ENCODE measurements around the gene USP17L10.
"Not testable (repeated sequence)": the region's sequence is repeated elsewhere in the genome, so short reads cannot be mapped to it uniquely, and the experiment has no call there.

Gene USP17L10

GRCh38 chr4:9210357-9210756, at the start of gene USP17L10:
Gene USP17L10, plus strand, starts transcription at chr4:9210657. Its CDS starts 0 bp downstream, at chr4:9210657.
- ATAC-seq, result not testable (repeated sequence)

DNA sequence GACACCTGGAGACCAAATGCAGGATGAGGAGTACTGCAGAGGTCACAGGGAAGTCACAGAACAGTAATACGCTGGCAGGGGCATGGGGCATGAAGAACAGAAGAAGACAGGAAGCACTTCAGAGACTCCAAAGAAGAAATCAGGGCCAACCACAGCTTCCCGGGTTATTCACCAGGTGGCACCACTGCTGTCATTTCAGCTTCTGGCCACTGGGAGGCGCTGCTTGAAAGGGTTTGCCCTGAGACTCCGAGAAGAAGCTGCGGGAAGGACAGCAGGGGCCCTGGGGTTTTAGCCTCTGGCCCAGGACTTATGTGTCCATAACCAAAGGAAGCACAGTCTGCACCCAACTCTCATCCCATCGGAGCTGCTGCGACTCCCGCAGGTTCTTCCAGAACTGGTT, 44.5 kb upstream of the USP17L10 start:
- not testable (repeated sequence) for ATAC-seq

- ATAC-seq, result not testable (repeated sequence)
Measured at GRCh38 chr4:9169791-9170459, 40.5 kb upstream of the USP17L10 start, which contains the start of gene FAM90A26. Gene FAM90A26, plus strand, starts transcription at chr4:9170409. Its CDS starts 2,764 bp downstream, at chr4:9173173.

DNA sequence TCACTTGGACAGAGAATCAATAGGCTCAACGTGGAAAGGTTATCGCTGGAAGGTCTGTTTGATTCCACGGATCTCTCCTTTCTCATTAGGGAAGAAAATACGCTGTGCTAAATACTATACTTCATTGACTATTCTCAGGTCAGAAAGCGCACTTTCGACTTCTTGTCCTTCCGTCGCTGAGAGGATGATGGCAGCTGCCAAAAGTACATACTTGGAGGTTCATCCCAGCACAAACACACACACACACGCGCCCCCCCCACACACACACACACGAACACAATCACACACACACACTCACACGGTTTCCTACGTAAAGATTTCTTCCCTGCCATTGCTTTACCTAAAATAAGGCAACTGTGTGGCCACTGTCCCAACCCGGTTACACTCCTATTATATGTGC, 4.2 kb downstream of the USP17L10 start:
- not testable (repeated sequence) for ATAC-seq

DNA sequence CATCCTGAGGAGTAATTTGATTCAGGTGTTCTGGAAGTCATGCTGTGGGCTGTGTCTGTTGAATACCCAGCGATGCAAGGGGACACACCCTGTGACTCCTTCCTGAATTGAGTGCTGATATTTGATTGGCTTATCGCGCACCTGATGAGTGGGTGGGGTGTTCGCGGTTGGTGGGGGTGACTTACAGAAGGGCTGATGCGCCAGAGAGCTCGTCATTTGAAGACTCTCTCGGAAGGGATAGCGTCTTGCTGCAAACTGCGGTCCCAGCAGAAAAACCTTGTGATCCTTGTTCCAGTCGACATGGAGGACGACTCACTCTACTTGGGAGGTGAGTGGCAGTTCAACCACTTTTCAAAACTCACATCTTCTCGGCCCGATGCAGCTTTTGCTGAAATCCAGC, 4.6 kb downstream of the USP17L10 start, which contains the start of gene USP17L11:
Gene USP17L11, plus strand, starts transcription at position 301 of the 400 bp plus-strand sequence. Its CDS starts 0 bp downstream, at position 301.
- not testable (repeated sequence) for ATAC-seq

- ATAC-seq, result not testable (repeated sequence)
Measured at GRCh38 chr4:9219852-9220251, 9.4 kb downstream of the USP17L10 start, which contains the start of gene USP17L12. Gene USP17L12, plus strand, starts transcription at chr4:9220152. Its CDS starts 0 bp downstream, at chr4:9220152.

GRCh38 chr4:9224596-9224995, 14.1 kb downstream of the USP17L10 start, which contains the start of gene USP17L13:
Gene USP17L13, plus strand, starts transcription at chr4:9224896. Its CDS starts 0 bp downstream, at chr4:9224896.
- ATAC-seq, result not testable (repeated sequence)

- ATAC-seq, result not testable (repeated sequence)
Measured at GRCh38 chr4:9230249-9230648, 19.8 kb downstream of the USP17L10 start.

GRCh38 chr4:9234085-9234484, 23.6 kb downstream of the USP17L10 start, which contains the start of gene USP17L15:
Gene USP17L15, plus strand, starts transcription at chr4:9234385. Its CDS starts 0 bp downstream, at chr4:9234385.
- not testable (repeated sequence) for ATAC-seq

- ATAC-seq, result not testable (repeated sequence)
Measured at GRCh38 chr4:9238461-9238860, 28.0 kb downstream of the USP17L10 start.

- not testable (repeated sequence) for ATAC-seq
Measured at GRCh38 chr4:9243579-9243978, 33.1 kb downstream of the USP17L10 start, which contains the start of gene USP17L17. Gene USP17L17, plus strand, starts transcription at chr4:9243879. Its CDS starts 0 bp downstream, at chr4:9243879.

DNA sequence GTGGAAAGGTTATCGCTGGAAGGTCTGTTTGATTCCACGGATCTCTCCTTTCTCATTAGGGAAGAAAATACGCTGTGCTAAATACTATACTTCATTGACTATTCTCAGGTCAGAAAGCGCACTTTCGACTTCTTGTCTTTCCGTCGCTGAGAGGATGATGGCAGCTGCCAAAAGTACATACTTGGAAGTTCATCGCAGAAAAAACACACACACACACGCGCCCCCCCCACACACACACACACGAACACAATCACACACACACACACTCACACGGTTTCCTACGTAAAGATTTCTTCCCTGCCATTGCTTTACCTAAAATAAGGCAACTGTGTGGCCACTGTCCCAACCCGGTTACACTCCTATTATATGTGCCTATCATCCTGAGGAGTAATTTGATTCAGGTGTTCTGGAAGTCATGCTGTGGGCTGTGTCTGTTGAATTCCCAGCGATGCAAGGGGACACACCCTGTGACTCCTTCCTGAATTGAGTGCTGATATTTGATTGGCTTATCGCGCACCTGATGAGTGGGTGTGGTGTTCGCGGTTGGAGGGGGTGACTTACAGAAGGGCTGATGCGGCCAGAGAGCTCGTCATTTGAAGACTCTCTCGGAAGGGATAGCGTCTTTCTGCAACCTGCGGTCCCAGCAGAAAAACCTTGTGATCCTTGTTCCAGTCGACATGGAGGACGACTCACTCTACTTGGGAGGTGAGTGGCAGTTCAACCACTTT, 37.7 kb downstream of the USP17L10 start, which contains the start of gene USP17L18:
Gene USP17L18, plus strand, starts transcription at position 678 of the 728 bp plus-strand sequence. Its CDS starts 0 bp downstream, at position 678.
- not testable (repeated sequence) for ATAC-seq

DNA sequence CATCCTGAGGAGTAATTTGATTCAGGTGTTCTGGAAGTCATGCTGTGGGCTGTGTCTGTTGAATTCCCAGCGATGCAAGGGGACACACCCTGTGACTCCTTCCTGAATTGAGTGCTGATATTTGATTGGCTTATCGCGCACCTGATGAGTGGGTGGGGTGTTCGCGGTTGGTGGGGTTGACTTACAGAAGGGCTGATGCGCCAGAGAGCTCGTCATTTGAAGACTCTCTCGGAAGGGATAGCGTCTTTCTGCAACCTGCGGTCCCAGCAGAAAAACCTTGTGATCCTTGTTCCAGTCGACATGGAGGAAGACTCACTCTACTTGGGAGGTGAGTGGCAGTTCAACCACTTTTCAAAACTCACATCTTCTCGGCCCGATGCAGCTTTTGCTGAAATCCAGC, 42.6 kb downstream of the USP17L10 start, which contains the start of gene USP17L19:
Gene USP17L19, plus strand, starts transcription at position 301 of the 400 bp plus-strand sequence. Its CDS starts 0 bp downstream, at position 301.
- ATAC-seq, result not testable (repeated sequence)

- ATAC-seq, result not testable (repeated sequence)
Measured at GRCh38 chr4:9257824-9258223, 47.4 kb downstream of the USP17L10 start, which contains the start of gene USP17L20. Gene USP17L20, plus strand, starts transcription at chr4:9258124. Its CDS starts 0 bp downstream, at chr4:9258124.

All from SK-N-SH treated with all-trans-retinoic acid at 6 μM for 48 hours (cell line).